ENCODE data around the gene EML1. TPM values are rescaled to one million over a fixed set of nuclear protein-coding genes. Genes with fewer than 3 reads are reported as not detected.
A peak's percentile ranks its signal among the peaks of the same experiment; 100 is the strongest.

The EML1 gene
- total RNA-seq, 1 experiment from 2014 or later, result 12.0 TPM

- H3F3A ChIP-seq (ENCODE audit: low read length, unreplicated experiment), result peaks cover 4% of the 10 kb centered on the region
- ChIA-PET POLR2A (ENCODE audit: unreplicated experiment) (no interaction called here), CTCF (no interaction called here)
- intact Hi-C loops (cut with micrococcal nuclease), result no loop called here
- no peak for DNase-seq
- no peak for ATAC-seq
- BruUV-seq (replicated peaks), result no TSS peak
- H3K4me3 ChIP-seq (ENCODE audit: low read length), result no peak overlapping the region
- no peak overlapping the region for H3K9ac ChIP-seq (ENCODE audit: low read length)
- H4K20me1 ChIP-seq (ENCODE audit: low read length), result 0 out of 2 replicates have a peak, but pooled peaks cover 4% of the 10 kb centered on the region
- no peaks in the 10 kb centered on the region for H3K9me3 ChIP-seq (ENCODE audit: low read length)
- no peak overlapping the region for H3K27ac ChIP-seq (ENCODE audit: low read length)
- H2AFZ ChIP-seq (ENCODE audit: low read length), result no peak overlapping the region
- H3K27me3 ChIP-seq (ENCODE audit: low read length), result no peaks in the 10 kb centered on the region
- H3K9me2 ChIP-seq (replicated peaks; ENCODE audit: low read length), result no peaks in the 10 kb centered on the region
- TF ChIP-seq EZH2phosphoT487 (IDR thresholded peaks at IDR 0.05; ENCODE audit: borderline replicate concordance, low read length), result no peak
- TF ChIP-seq CTCF (conservative IDR thresholded peaks at IDR 0.05; ENCODE audit: low read depth, low read length), result no peak
- TF ChIP-seq EZH2 (IDR thresholded peaks at IDR 0.05; ENCODE audit: low read length, unreplicated experiment), result no peak
- peaks cover 8% of the 10 kb centered on the region for H3K79me2 ChIP-seq (ENCODE audit: low read length)
- H3K4me1 ChIP-seq (ENCODE audit: insufficient read depth, low read length), result peaks cover 20% of the 10 kb centered on the region
- no peak overlapping the region for H3K4me2 ChIP-seq (ENCODE audit: low read length)
- H3K36me3 ChIP-seq (ENCODE audit: low read depth, low read length), result no peaks in the 10 kb centered on the region
Observed at GRCh38 chr14:99790978-99791376, 2.2 kb upstream of the EML1 start.

GRCh38 chr14:99791476-99792209, 1.6 kb upstream of the EML1 start:
- ATAC-seq, result no peak
- CTCF ChIA-PET, result interaction anchor here (0.6 kb wide), 1 partner anchor 62 kb away, joined by 11 read pairs; no protein-coding TSS in a partner anchor

More at GRCh38 chr14:99791476-99792209, 1.6 kb upstream of the EML1 start:
- H3K4me2 ChIP-seq (ENCODE audit: low read length), result peak overlapping the region; percentile 88
- no peak overlapping the region for H3K9ac ChIP-seq (ENCODE audit: low read length)
- TF ChIP-seq EZH2phosphoT487 (IDR thresholded peaks at IDR 0.05; ENCODE audit: borderline replicate concordance, low read length) (no peak), CTCF (conservative IDR thresholded peaks at IDR 0.05; ENCODE audit: low read depth, low read length) (no peak), EZH2 (IDR thresholded peaks at IDR 0.05; ENCODE audit: low read length, unreplicated experiment) (no peak)
- no peaks in the 10 kb centered on the region for H3K9me2 ChIP-seq (replicated peaks; ENCODE audit: low read length)
- H2AFZ ChIP-seq (ENCODE audit: low read length), result no peak overlapping the region
- H3K27me3 ChIP-seq (ENCODE audit: low read length), result no peaks in the 10 kb centered on the region
- H3K79me2 ChIP-seq (ENCODE audit: low read length), result peaks cover 11% of the 10 kb centered on the region
- H3F3A ChIP-seq (ENCODE audit: low read length, unreplicated experiment), result peaks cover 4% of the 10 kb centered on the region
- no peaks in the 10 kb centered on the region for H3K36me3 ChIP-seq (ENCODE audit: low read depth, low read length)
- peaks cover 20% of the 10 kb centered on the region for H3K4me1 ChIP-seq (ENCODE audit: insufficient read depth, low read length)
- H3K4me3 ChIP-seq (ENCODE audit: low read length), result no peak overlapping the region
- no peak for DNase-seq
- POLR2A ChIA-PET (ENCODE audit: unreplicated experiment), result no interaction called here
- intact Hi-C loops (cut with micrococcal nuclease), result loop anchor here (2.0 kb wide), 1 partner anchor 35 kb away; no protein-coding TSS in a partner anchor
- 0 out of 2 replicates have a peak, but pooled peaks cover 4% of the 10 kb centered on the region for H4K20me1 ChIP-seq (ENCODE audit: low read length)
- no peaks in the 10 kb centered on the region for H3K9me3 ChIP-seq (ENCODE audit: low read length)
- H3K27ac ChIP-seq (ENCODE audit: low read length), result no peak overlapping the region
- BruUV-seq (replicated peaks), result no TSS peak

Measured in PC-3 (cell line).